ENCODE results near the gene GNPTG.
"Not testable (repeated sequence)": the region's sequence is repeated elsewhere in the genome, so short reads cannot be mapped to it uniquely, and the experiment has no call there.

GNPTG gene

DNA sequence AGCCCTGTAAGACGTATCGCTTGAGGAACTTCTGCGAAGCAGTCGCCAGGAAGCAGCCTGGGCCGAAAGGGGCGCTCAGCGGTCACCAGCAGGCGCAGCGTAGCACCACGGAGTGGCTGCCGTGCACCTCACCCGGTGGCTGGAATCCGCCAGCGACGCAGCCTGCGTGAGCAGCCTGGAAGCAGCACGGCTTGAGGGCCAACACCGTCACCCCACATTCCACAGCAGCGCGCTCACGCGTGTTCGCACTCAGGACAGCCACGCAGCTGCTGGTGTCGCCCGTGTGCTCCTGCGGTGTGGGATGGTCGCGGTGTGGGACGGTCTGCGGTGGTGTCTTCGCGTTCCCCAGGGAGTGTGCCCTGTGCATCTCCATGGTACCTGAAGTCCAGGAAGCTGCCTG is 32.7 kb upstream of the GNPTG start:
- DNase-seq (ENCODE audit: low read depth) = no peak

- no peak for DNase-seq (ENCODE audit: low read depth)
Observed at GRCh38 chr16:1320097-1320496, 31.6 kb upstream of the GNPTG start.

DNA sequence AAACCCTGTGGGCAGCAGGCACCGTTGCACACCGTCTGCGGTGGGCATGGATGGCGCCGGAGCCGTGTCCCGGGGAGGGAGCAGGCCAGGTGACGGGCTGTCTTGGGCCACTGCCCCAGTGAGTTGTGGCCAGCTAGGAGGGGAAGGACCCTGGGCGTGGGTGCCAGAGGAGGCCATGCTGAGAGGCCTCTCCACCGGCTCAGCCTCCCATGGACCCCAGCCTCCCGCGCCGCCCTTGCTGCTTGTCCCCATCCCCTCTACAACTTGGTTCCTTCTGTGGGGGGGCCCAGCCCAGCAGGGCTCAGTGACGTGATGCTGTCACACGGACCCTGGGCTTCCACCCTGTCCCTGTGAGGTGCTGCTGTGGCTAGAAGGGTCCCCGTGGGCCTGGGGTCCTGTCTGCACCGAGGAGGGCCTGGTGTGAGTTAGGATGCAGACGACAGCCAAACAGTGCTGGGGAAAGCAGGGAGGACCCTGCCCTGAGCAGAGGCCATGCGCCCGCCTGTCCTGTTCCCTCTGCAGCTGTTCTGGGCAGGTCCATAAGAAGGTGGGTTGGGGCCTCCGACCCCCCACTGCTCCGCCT is 31.0 kb upstream of the GNPTG start:
- no peak for DNase-seq (ENCODE audit: low read depth)

GRCh38 chr16:1322407-1322806 is 29.3 kb upstream of the GNPTG start:
- no peak for DNase-seq (ENCODE audit: low read depth)

DNA sequence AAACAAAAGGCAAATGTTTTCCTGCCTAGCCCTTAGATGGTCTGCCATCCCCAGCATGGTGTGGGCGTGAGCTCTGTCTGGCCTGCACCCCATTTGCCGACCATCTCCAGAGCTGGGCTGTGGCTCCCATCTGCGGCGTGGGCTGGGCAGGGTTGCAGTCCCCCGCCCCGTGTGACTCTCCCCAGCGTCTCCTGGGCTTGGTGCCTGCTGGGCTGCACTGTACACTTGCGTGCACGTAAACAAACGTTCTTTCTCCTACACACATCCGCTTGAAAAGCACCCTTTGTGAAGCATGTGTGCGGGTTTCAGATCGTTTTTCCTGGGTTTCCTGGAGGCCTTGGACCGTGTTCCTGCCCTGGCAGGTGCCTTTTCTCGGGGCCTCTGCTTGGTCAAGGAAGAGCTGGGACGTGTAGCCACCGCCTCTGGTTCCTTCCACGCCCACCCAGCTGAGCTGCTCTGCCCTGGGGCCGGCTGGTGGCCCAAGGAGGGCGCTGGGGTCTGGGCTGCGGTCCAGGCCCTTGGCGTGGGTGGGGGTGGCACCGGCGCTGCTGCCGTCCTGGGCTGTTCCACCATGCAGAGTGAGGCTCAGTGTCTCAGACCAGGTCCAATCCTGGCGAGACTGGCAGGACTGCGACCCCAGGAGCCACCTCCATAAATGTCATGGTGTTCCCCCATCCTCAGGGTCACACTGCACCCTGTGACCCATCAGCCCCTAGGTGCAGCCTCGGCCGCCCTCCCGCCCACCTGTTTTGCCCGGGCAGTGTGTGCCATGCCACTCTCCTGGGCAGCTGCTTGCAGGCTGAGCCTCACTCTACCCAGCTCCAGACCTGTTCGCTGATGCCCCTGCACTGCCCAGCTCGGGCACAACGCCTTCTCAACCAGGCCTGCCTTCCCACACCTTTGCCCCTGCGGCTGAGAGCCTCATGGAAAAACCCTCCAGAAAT is 28.2 kb upstream of the GNPTG start:
- no peak for DNase-seq (ENCODE audit: low read depth)

DNA sequence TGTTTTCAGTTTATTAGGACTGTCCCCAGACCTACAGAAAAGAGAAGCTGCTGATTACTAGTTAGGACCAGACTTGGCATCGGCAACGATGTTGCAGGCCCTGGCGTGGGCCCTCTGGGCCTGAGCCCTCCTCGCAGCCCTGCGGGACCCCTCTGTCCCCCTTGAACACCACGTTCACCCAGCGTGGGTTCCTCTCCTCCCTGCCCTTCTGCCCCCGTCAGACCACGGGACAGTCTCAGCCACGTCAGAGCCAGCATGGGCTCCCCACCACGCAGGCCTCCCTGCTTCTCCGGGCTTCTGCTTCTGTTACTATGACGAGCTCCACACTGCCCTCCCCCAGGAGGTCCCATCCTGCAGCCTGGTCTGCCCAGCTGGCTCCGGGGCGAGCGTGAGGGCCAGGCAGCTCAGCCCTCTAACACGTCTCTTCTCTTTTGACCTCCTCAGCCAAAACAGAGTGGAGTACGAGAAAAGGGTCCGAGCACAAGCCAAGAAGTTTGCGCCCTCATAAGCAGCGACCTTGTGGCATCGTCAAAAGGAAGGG is 27.4 kb upstream of the GNPTG start:
- no peak for DNase-seq (ENCODE audit: low read depth)

GRCh38 chr16:1325261-1325660 is 26.5 kb upstream of the GNPTG start:
- DNase-seq (ENCODE audit: low read depth) = no peak

- no peak for DNase-seq (ENCODE audit: low read depth)
Observed at GRCh38 chr16:1325673-1326371, 25.9 kb upstream of the GNPTG start.

DNA sequence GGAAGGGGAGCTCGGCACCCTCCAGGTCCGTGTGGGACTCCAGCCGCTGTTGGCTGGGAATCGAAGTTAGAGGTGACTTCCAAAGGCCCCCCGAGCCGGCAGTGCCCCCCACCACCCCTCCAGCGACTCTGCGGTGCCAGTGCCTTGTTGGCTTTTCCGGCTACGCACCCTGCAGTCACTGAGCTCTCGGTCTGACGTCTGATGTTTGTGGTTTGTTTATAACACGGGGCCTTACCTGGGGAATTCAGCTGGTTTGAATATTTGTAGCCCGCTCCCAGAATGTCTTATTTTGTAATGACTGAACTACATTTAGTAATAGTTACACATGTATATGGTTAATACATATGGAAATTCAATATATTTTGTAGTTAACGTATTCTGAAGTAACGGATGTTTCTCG is 25.3 kb upstream of the GNPTG start:
- DNase-seq (ENCODE audit: low read depth) = no peak

GRCh38 chr16:1326946-1327618 is 24.6 kb upstream of the GNPTG start:
- no peak for DNase-seq (ENCODE audit: low read depth)

DNA sequence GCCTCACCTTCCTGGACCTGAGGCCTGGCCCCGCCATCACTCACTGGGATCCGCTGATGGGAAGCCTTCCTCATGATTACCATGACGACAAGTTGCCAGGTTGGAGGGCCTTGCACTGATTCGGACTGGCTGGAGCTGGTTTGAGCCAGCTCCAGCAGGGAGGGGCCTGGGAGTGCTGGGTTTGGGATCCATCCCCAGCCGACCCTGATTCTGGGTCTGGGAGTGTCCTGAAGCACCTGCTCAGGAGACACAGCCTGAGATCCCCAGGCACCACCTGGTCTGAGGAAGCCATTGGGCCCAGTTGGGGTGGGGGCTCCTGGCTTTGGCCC is 24.1 kb upstream of the GNPTG start:
- no peak for DNase-seq (ENCODE audit: low read depth)

- not testable (repeated sequence) for DNase-seq (ENCODE audit: low read depth)
Observed at GRCh38 chr16:1328136-1328535, 23.6 kb upstream of the GNPTG start.

DNA sequence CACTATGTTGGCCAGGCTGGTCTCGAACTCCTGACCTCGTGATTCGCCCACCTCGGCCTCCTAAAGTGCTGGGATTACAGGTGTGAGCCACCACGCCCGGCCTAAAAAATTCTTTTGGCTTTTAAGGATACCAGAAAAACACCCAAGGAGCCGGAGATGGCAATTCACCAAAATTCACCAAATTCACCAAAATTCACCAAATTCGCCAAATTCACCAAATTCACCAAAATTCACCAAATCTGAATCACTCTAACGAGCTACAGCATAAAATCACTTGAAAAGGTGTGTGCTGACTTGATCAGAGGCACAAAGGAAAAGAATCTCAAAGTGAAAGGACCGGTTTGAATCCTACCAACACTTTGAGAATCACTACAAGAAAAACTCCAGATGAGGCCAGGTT is 22.8 kb upstream of the GNPTG start:
- not testable (repeated sequence) for DNase-seq (ENCODE audit: low read depth)

DNA sequence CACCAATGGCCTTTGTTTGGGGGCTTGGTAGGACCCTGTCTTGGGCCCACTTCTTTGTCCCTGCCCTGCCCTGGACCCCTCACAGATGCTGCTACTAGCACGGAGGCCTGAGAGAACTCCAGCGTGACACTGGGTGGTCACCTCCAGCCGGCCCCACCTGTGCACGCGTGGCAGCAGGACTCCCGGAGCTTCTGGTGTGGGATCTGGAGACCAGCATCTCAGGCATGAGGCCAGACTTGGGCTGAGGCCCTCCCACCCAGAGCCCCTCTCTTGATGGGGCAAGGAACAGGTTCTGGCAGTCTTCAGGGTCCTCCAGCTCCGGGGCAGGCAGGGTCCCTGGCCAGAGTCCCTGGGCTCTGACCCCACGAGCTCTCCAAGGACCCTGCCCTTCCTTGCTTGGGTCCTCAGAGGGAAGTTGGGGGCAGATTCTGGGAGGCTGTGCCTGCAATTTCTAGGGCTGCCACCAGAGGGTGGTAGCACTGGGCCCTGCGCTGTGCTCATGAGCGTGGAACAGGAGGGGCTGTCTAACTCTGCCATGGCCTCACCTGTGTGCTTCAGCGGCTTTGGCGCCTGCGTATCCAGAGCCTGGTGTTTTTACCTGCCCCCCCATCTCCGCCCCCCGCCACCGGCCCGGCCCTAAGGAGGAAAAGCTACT is 21.3 kb upstream of the GNPTG start:
- DNase-seq (ENCODE audit: low read depth) = no peak

- DNase-seq (ENCODE audit: low read depth) = no peak
Observed at GRCh38 chr16:1330931-1331711, 20.6 kb upstream of the GNPTG start.

GRCh38 chr16:1331712-1332617 is 19.8 kb upstream of the GNPTG start:
- no peak for DNase-seq (ENCODE audit: low read depth)

DNA sequence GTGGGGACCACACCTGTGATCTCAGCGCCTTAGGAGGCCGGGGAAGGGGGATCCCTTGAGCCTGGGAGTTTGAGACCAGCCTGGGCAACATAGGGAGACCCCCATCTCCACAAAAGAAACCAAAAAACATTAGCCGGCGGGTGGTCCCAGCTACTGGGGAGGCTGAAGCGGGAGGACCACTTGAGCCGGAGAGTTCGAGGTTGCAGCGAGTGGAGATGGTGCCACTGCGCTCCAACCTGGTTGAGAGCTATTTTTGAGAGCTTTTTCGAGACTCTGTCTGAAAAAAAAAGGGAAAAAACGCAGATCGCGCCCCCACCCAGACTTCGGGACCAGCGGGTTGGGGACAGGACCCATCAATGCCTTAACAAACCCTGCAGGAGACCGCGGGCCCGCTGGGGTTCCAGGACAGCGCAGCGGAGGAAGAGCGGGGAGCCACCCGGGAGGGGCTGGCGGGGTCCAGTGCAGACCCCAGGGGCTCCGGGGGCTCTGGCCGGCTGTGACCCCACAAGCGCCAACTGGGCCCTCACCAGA is 19.0 kb upstream of the GNPTG start:
- no peak for DNase-seq (ENCODE audit: low read depth)

DNA sequence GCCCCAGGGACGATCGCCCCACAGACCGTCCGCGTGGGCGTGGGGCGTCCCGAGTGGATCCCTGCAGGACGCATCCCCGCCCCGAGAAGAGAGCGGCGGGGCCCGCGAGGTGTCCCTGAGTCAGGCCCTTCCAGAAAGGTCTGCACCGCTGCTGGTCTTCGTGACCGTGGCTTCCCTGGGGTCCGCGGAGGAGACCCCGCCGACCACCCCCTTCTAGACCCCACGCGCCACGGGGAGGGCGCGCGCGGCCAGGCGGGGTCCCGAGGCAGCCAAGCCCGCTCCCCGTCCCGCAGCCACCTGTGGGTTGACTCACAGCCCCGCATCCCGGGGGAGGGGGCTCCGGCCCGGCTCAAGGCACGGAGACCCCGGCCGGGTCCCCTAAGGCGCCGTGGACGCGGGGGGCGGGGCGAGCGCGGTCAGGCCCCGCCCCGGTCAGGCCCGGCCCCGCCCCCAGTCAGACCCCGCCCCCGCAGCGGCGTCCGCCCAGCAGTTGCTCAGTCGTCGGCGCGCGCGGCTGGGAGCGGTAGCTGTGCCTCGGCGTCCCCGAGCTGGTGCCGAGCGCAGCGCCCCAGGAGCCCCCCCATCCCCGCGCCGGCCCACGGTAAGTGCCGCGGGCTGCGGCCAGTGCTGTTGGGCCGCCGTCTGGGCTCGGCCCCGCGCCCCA is 18.4 kb upstream of the GNPTG start, which contains the start of gene BAIAP3:
Gene BAIAP3 (plus strand): TSS at position 497 of the 664 bp plus-strand sequence. CDS start 4,905 bp downstream, outside the sequence.
- no peak for DNase-seq (ENCODE audit: low read depth)
